ENCODE data around the gene PMS2.

The PMS2 gene

DNA sequence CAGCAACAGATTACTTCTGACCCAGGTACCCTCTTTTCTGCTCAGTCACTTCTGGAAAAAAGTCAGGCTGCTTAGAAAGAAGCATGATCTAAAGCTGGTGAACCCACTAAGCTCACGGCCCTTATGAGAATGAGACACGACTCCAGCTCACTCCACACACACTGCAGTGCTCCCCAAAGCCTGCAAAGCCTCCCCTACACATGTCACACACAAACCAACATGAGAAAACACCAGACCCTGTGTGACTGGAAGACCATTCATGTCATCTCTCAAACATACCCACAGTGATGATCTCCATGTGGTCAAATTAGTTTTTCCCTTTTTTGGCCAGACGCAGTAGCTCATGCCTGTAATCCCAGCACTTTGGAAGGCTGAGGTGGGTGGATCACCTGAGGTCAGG, 22.7 kb upstream of the PMS2 start:
- TF ChIP-seq CEBPB (IDR thresholded peaks at IDR 0.05) (no peak), FOXM1 (IDR thresholded peaks at IDR 0.05; ENCODE audit: borderline replicate concordance, low read depth) (no peak), TCF12 (IDR thresholded peaks at IDR 0.05; ENCODE audit: low read depth) (no peak), EP300 (IDR thresholded peaks at IDR 0.05; ENCODE audit: borderline replicate concordance) (no peak), TAF1 (IDR thresholded peaks at IDR 0.05; ENCODE audit: low read depth) (no peak), ZBTB7A (IDR thresholded peaks at IDR 0.05; ENCODE audit: low read depth) (no peak)
- TF ChIP-seq, protein P1, sequence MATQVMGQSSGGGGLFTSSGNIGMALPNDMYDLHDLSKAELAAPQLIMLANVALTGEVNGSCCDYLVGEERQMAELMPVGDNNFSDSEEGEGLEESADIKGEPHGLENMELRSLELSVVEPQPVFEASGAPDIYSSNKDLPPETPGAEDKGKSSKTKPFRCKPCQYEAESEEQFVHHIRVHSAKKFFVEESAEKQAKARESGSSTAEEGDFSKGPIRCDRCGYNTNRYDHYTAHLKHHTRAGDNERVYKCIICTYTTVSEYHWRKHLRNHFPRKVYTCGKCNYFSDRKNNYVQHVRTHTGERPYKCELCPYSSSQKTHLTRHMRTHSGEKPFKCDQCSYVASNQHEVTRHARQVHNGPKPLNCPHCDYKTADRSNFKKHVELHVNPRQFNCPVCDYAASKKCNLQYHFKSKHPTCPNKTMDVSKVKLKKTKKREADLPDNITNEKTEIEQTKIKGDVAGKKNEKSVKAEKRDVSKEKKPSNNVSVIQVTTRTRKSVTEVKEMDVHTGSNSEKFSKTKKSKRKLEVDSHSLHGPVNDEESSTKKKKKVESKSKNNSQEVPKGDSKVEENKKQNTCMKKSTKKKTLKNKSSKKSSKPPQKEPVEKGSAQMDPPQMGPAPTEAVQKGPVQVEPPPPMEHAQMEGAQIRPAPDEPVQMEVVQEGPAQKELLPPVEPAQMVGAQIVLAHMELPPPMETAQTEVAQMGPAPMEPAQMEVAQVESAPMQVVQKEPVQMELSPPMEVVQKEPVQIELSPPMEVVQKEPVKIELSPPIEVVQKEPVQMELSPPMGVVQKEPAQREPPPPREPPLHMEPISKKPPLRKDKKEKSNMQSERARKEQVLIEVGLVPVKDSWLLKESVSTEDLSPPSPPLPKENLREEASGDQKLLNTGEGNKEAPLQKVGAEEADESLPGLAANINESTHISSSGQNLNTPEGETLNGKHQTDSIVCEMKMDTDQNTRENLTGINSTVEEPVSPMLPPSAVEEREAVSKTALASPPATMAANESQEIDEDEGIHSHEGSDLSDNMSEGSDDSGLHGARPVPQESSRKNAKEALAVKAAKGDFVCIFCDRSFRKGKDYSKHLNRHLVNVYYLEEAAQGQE (IDR thresholded peaks at IDR 0.05; ENCODE audit: low read depth), result no peak
- TF ChIP-seq, protein P2, sequence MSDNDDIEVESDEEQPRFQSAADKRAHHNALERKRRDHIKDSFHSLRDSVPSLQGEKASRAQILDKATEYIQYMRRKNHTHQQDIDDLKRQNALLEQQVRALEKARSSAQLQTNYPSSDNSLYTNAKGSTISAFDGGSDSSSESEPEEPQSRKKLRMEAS (IDR thresholded peaks at IDR 0.05), result no peak
- TF ChIP-seq, protein P3, sequence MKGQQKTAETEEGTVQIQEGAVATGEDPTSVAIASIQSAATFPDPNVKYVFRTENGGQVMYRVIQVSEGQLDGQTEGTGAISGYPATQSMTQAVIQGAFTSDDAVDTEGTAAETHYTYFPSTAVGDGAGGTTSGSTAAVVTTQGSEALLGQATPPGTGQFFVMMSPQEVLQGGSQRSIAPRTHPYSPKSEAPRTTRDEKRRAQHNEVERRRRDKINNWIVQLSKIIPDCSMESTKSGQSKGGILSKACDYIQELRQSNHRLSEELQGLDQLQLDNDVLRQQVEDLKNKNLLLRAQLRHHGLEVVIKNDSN (IDR thresholded peaks at IDR 0.05), result no peak

DNA sequence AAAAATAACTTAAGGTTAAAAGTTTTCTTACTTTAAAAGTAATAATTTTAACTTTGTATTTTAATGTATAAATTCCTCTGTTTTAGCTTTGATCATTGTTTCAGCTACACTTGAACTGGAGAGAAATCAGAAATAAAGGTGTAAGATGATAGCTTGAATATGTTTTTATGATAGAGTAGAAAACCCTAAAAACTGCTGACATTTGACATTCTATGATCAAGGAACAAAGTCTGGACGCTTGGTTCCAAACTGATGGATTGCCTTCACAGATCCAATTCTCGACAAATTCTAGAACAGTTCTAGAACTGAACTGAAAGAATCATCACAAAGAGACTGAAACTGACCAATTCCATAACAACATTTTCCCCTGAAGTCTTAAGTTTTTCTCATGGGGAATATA, 22.1 kb upstream of the PMS2 start, which contains the start of gene ANKRD61:
Gene ANKRD61 (plus strand): TSS at position 389 of the 400 bp plus-strand sequence. CDS start 0 bp downstream, at position 389.
- TF ChIP-seq TAF1 (IDR thresholded peaks at IDR 0.05; ENCODE audit: low read depth) (no peak), RAD21 (IDR thresholded peaks at IDR 0.05; ENCODE audit: low read depth) (no peak), CEBPB (IDR thresholded peaks at IDR 0.05) (no peak), YY1 (IDR thresholded peaks at IDR 0.05; ENCODE audit: low read depth) (no peak), EGR1 (IDR thresholded peaks at IDR 0.05) (no peak), NFIC (IDR thresholded peaks at IDR 0.05) (no peak), TCF12 (IDR thresholded peaks at IDR 0.05; ENCODE audit: low read depth) (no peak), EP300 (IDR thresholded peaks at IDR 0.05; ENCODE audit: borderline replicate concordance) (no peak), ZBTB7A (IDR thresholded peaks at IDR 0.05; ENCODE audit: low read depth) (no peak), TEAD4 (IDR thresholded peaks at IDR 0.05) (no peak), CREB1 (IDR thresholded peaks at IDR 0.05; ENCODE audit: low read depth) (no peak), FOXM1 (IDR thresholded peaks at IDR 0.05; ENCODE audit: borderline replicate concordance, low read depth) (no peak)
- TF ChIP-seq, protein P2 (IDR thresholded peaks at IDR 0.05), result no peak
- TF ChIP-seq, protein P1 (IDR thresholded peaks at IDR 0.05; ENCODE audit: low read depth), result no peak
- TF ChIP-seq, protein P3 (IDR thresholded peaks at IDR 0.05), result no peak

DNA sequence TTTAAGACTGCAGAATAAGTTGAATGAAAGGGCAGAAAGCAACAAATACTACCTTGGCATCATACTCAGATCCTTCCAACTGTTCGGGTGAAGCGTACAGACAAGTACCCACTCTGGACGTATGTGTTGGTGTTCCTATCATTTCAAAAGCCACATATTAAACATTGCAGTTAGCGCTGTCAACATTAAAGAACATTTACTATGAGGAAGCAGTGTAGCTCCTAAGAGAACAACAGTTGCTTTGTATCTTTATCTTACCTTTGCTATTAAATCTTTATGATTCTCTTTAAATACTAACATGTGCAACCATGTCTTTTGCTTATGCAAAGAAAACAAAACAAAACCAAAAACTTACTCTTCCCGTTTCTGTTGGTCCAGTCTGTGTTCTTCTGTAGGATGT, 19.7 kb upstream of the PMS2 start:
- TF ChIP-seq NFIC (IDR thresholded peaks at IDR 0.05), result no peak
- no peak for TF ChIP-seq TEAD4 (IDR thresholded peaks at IDR 0.05)
- TF ChIP-seq CREB1 (IDR thresholded peaks at IDR 0.05; ENCODE audit: low read depth), result no peak
- TF ChIP-seq, protein P1 (IDR thresholded peaks at IDR 0.05; ENCODE audit: low read depth), result no peak
- TF ChIP-seq CEBPB (IDR thresholded peaks at IDR 0.05), result no peak
- TF ChIP-seq RAD21 (IDR thresholded peaks at IDR 0.05; ENCODE audit: low read depth), result no peak
- no peak for TF ChIP-seq EP300 (IDR thresholded peaks at IDR 0.05; ENCODE audit: borderline replicate concordance)
- TF ChIP-seq ZBTB7A (IDR thresholded peaks at IDR 0.05; ENCODE audit: low read depth), result no peak
- TF ChIP-seq, protein P3 (IDR thresholded peaks at IDR 0.05), result no peak
- TF ChIP-seq TCF12 (IDR thresholded peaks at IDR 0.05; ENCODE audit: low read depth), result no peak
- TF ChIP-seq TAF1 (IDR thresholded peaks at IDR 0.05; ENCODE audit: low read depth), result no peak
- TF ChIP-seq, protein P2 (IDR thresholded peaks at IDR 0.05), result no peak
- TF ChIP-seq FOXM1 (IDR thresholded peaks at IDR 0.05; ENCODE audit: borderline replicate concordance, low read depth), result no peak
- TF ChIP-seq YY1 (IDR thresholded peaks at IDR 0.05; ENCODE audit: low read depth), result no peak
